HG03439 (cell line): Measurements from ENCODE around the gene PTCRA.

Experiments used
- ATAC-seq: cut with Tn5 transposase; IDR thresholded peaks from one replicate; pipeline ENCODE4 v1.9.1; 2021; ENCODE audit warnings: mild to moderate bottlenecking, moderate library complexity; ENCODE audit not compliant: unreplicated experiment

Gene PTCRA

GRCh38 chr6:42970871-42971612 is 55.2 kb downstream of the PTCRA start:
- no peak for ATAC-seq

GRCh38 chr6:42971746-42972327 is 56.0 kb downstream of the PTCRA start:
- no peak for ATAC-seq

GRCh38 chr6:42973926-42974325 is 58.1 kb downstream of the PTCRA start:
- ATAC-seq = no peak

- no peak for ATAC-seq
These were observed 59.2 kb downstream of the PTCRA start for GRCh38 chr6:42974919-42975505.
